SK-N-SH treated with all-trans-retinoic acid at 6 μM for 48 hours (cell line): ENCODE data around the gene TNP2.

ENCODE experiments used
- ATAC-seq: fragments of 200-7000 bp; cut with Tn5 transposase; 3 replicates; pipeline ENCODE4 v1.9.1; 2020; ENCODE audit warnings: mild to moderate bottlenecking, moderate library complexity
- ARNTL ChIP-seq: fragments of 450-650 bp; formaldehyde crosslinking; IDR thresholded peaks from 2 replicates; pipeline ENCODE4 v1.5.0; 2020; ENCODE audit warnings: low read depth, mild to moderate bottlenecking, moderate library complexity, borderline replicate concordance
- BACH2 ChIP-seq: fragments of 250-450 bp; sonication (Bioruptor Pico); IDR thresholded peaks from 2 replicates; pipeline ENCODE4 v1.9.0; 2021; ENCODE audit warnings: mild to moderate bottlenecking, borderline replicate concordance
- CREB5 ChIP-seq: fragments of 250-450 bp; sonication (Bioruptor Pico); IDR thresholded peaks from 2 replicates; pipeline ENCODE4 v1.5.1; 2020; ENCODE audit warnings: low read depth, mild to moderate bottlenecking, moderate library complexity
- CSDC2 ChIP-seq: fragments of 250-450 bp; sonication (Bioruptor Pico); IDR thresholded peaks from 2 replicates; pipeline ENCODE4 v1.5.0; 2020; ENCODE audit warnings: mild to moderate bottlenecking, moderate library complexity
- ESRRG ChIP-seq: fragments of 250-450 bp; sonication (Bioruptor Pico); IDR thresholded peaks from 2 replicates; pipeline ENCODE4 v1.6.1; 2021; ENCODE audit warnings: mild to moderate bottlenecking
- GLIS3 ChIP-seq: fragments of 250-450 bp; sonication (Bioruptor Pico); IDR thresholded peaks from 2 replicates; pipeline ENCODE4 v1.5.0; 2020; ENCODE audit warnings: mild to moderate bottlenecking, moderate library complexity
- ISL1 ChIP-seq: fragments of 250-450 bp; sonication (Bioruptor Pico); IDR thresholded peaks from 2 replicates; pipeline ENCODE4 v2.1.2; 2022; ENCODE audit warnings: mild to moderate bottlenecking, moderate library complexity
- OSR1 ChIP-seq: fragments of 250-450 bp; sonication (Bioruptor Pico); IDR thresholded peaks from 2 replicates; pipeline ENCODE4 v1.8.0; 2022; ENCODE audit warnings: moderate library complexity, mild to moderate bottlenecking, inconsistent platforms
- PATZ1 ChIP-seq: fragments of 250-450 bp; sonication (Bioruptor Pico); IDR thresholded peaks from 2 replicates; pipeline ENCODE4 v1.8.0; 2020; ENCODE audit warnings: mild to moderate bottlenecking, moderate library complexity, borderline replicate concordance
- POU6F1 ChIP-seq: fragments of 250-450 bp; sonication (Bioruptor Pico); IDR thresholded peaks from 2 replicates; pipeline ENCODE4 v1.8.0; 2021; ENCODE audit warnings: low read depth, mild to moderate bottlenecking, moderate library complexity, borderline replicate concordance
- PPARA ChIP-seq: fragments of 250-450 bp; sonication (Bioruptor Pico); IDR thresholded peaks from 2 replicates; pipeline ENCODE4 v1.5.0; 2020; ENCODE audit warnings: mild to moderate bottlenecking, borderline replicate concordance
- RARB ChIP-seq: fragments of 250-450 bp; sonication (Bioruptor Pico); IDR thresholded peaks from 2 replicates; pipeline ENCODE4 v1.8.0; 2021; ENCODE audit warnings: mild to moderate bottlenecking, moderate library complexity
- SNAI2 ChIP-seq: fragments of 250-450 bp; sonication (Bioruptor Pico); IDR thresholded peaks from 2 replicates; pipeline ENCODE4 v1.5.0; 2020; ENCODE audit warnings: mild to moderate bottlenecking, moderate library complexity
- TCF4 ChIP-seq: fragments of 250-450 bp; sonication (Bioruptor Pico); IDR thresholded peaks from 2 replicates; pipeline ENCODE4 v1.8.0; 2021; ENCODE audit warnings: mild to moderate bottlenecking, moderate library complexity, borderline replicate concordance
- TOX ChIP-seq: fragments of 250-450 bp; sonication (Bioruptor Pico); IDR thresholded peaks from 2 replicates; pipeline ENCODE4 v1.8.0; 2021; ENCODE audit warnings: mild to moderate bottlenecking, moderate library complexity, borderline replicate concordance
- TSHZ2 ChIP-seq: fragments of 250-450 bp; sonication (Bioruptor Pico); IDR thresholded peaks from 2 replicates; pipeline ENCODE4 v1.5.0; 2020; ENCODE audit warnings: mild to moderate bottlenecking, moderate library complexity
- ZC3H10 ChIP-seq: fragments of 250-450 bp; sonication (Bioruptor Pico); IDR thresholded peaks from 2 replicates; pipeline ENCODE4 v1.5.1; 2021; ENCODE audit warnings: mild to moderate bottlenecking, moderate library complexity
- ZFP3 ChIP-seq: fragments of 250-450 bp; sonication (Bioruptor Pico); IDR thresholded peaks from 2 replicates; pipeline ENCODE4 v1.5.0; 2020; ENCODE audit warnings: mild to moderate bottlenecking, moderate library complexity
- ZNF565 ChIP-seq: fragments of 450-650 bp; formaldehyde crosslinking; conservative IDR thresholded peaks from 2 replicates; pipeline ENCODE4 v1.5.0; 2020; ENCODE audit warnings: low read depth, mild to moderate bottlenecking, moderate library complexity
- ZNF70 ChIP-seq: fragments of 450-650 bp; formaldehyde crosslinking; IDR thresholded peaks from 2 replicates; pipeline ENCODE4 v1.5.0; 2020; ENCODE audit warnings: mild to moderate bottlenecking, moderate library complexity
- ZNF8 ChIP-seq: fragments of 450-650 bp; formaldehyde crosslinking; IDR thresholded peaks from 2 replicates; pipeline ENCODE4 v1.5.0; 2020; ENCODE audit warnings: mild to moderate bottlenecking, moderate library complexity

The TNP2 gene

GRCh38 chr16:11272484-11272883 is 3.4 kb upstream of the TNP2 start:
- no peak for TF ChIP-seq CREB5 (CRISPR knock-in tag)
- TF ChIP-seq GLIS3 (CRISPR knock-in tag): no peak
- no peak for TF ChIP-seq ZFP3 (CRISPR knock-in tag)
- TF ChIP-seq POU6F1 (CRISPR knock-in tag): no peak
- no peak for TF ChIP-seq PPARA (CRISPR knock-in tag)
- ATAC-seq: no peak

GRCh38 chr16:11271610-11272009 is 2.5 kb upstream of the TNP2 start:
- ATAC-seq: no peak
- TF ChIP-seq CREB5 (CRISPR knock-in tag) (no peak), TCF4 (CRISPR knock-in tag) (no peak), TOX (no peak), ESRRG (CRISPR knock-in tag) (no peak), OSR1 (CRISPR knock-in tag) (no peak), GLIS3 (CRISPR knock-in tag) (no peak), ZNF8 (CRISPR knock-in tag) (no peak), BACH2 (no peak), PPARA (CRISPR knock-in tag) (no peak), ZNF70 (CRISPR knock-in tag) (no peak), PATZ1 (CRISPR knock-in tag) (no peak), SNAI2 (CRISPR knock-in tag) (no peak), ZC3H10 (CRISPR knock-in tag) (no peak), TSHZ2 (CRISPR knock-in tag) (no peak), CSDC2 (CRISPR knock-in tag) (no peak), ARNTL (CRISPR knock-in tag) (no peak), ZNF565 (CRISPR knock-in tag) (no peak), POU6F1 (CRISPR knock-in tag) (no peak), RARB (CRISPR knock-in tag) (no peak), ISL1 (CRISPR knock-in tag) (no peak)
